Activated CD4-positive, CD25-positive, alpha-beta regulatory T cell treated with anti-CD3 and anti-CD28 coated beads, Interleukin-2, amount 50 U/mL, for 72 hours (primary cell): ENCODE measurements around the gene KRTAP10-8.
A peak's percentile ranks its signal among the peaks of the same experiment; 100 is the strongest.
"Not testable (repeated sequence)": the region's sequence is repeated elsewhere in the genome, so short reads cannot be mapped to it uniquely, and the experiment has no call there.

Source experiments
- DNase-seq: peaks from one replicate; pipeline ENCODE4 v3.0.0; 2021

The KRTAP10-8 gene

DNA sequence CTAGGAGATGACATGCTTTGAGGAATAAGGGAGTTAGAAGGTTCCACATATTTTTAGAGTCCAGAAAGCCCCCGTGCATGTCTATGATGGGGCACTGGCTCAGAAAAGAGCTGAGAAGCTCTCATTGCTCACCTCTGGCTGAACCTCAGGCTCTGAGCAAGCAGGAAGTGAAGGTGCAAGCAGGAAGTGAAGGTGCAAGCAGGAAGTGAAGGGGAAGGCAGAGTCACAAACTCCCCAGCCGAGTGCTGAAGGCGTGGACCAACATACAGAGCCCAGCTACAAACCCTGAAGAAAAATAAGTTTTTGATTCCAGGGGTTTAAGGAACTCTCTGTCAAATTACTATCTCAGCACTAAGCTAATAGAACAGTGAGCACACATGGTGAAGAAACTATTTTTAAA lies 7.0 kb downstream of the KRTAP10-8 start:
- DNase-seq = peak; percentile 50

DNA sequence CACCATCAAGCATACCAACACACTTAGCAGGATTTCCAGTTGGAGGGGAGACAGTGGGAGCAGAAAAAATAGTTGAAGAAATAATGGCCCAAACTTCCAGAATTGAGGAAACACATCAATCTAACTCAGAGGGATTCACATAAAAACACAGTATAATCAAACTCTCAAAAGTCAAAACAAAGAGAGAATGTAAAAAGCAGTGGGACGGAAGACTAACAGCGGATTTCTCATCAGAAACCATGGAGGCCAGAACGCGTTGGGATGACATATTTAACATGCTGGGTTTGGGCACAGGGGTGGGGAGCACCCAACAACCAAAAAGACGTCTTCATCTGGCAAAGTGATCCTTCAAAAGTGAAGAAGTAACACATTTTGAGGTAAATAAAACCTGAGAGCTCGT lies 8.0 kb downstream of the KRTAP10-8 start:
- no peak for DNase-seq

DNA sequence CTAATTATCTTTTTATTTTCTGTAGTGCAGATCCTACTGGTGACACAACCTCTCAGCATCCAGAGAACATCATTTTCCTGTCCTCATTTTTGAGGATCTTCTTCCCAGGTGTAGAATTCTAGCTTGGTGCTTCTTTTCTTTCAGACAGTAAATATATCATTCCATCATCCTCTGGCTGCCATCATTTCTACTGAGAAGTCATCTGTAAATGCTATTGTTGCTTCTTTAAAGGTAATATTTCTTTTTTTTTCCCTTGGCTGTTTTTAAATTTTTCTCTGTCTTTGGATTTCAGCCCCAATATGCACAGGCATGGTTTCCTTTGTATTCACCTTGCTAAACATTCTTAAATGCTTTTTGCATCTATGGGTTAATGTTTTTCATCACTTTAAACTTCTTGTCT lies 11.7 kb downstream of the KRTAP10-8 start:
- DNase-seq = no peak

DNA sequence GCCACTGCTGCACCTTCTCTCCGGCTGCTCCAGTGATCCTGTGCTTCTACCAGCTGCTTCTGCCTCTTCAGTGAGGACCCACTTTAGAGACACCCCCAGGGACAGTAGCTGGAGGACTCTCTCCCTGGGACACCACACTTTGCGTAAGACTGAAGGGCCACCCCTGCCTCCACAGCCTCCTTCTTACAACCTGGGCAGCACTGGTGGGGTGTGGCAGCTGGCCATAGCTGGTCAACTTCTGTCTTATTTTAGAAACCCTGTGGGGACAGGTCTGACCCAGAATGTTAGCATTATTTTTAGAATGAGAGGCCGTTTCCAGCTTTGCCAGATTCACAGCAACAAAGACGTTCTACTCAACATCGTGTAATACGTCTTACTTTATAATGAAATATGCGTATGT lies 13.9 kb downstream of the KRTAP10-8 start:
- no peak for DNase-seq

DNA sequence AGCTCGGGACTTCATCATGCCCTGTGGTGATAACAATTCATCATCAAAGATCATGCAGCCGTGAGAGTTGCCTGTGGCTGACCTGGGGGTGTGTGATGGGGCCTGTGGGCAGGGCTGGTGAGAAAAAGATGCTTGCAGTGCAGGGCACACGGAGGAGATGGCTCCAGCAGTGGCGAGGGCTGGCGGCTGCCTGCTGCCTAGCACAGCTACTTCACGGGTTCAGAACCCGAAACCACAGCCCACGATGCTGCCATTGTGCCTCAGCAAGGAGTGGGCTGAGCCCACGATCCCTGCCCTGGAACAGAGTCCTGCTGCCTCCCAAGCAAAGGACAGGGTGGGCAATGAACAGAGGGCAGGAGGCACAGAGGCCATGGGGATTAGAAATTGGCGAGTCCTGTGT lies 14.4 kb downstream of the KRTAP10-8 start:
- no peak for DNase-seq

DNA sequence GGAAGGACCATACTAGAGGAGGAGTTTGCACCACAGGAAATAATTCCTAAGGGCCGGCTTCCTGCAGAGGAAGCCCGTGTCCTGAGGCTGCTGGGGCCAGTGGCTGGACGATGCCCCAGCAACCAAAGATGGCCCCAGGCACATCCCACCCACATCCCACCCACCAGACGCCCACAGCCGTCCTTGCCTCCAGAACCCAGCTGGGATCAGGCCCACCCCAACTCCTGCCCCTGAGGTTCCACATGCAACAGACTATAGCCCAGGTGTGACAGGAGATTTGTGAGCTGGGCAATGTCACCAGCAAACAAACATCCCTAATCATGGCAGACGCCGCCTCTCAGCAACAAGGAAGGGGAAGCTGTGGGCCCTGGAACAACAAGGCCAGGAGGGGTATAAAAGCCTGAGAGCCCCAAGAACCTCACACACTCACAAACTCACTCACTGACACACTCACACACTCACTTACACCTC lies 14.8 kb downstream of the KRTAP10-8 start, which contains the start of gene KRTAP10-9:
Gene KRTAP10-9 (plus strand): TSS at position 421 of the 471 bp plus-strand sequence. CDS start 79 bp downstream, outside the sequence.
- DNase-seq = no peak

DNA sequence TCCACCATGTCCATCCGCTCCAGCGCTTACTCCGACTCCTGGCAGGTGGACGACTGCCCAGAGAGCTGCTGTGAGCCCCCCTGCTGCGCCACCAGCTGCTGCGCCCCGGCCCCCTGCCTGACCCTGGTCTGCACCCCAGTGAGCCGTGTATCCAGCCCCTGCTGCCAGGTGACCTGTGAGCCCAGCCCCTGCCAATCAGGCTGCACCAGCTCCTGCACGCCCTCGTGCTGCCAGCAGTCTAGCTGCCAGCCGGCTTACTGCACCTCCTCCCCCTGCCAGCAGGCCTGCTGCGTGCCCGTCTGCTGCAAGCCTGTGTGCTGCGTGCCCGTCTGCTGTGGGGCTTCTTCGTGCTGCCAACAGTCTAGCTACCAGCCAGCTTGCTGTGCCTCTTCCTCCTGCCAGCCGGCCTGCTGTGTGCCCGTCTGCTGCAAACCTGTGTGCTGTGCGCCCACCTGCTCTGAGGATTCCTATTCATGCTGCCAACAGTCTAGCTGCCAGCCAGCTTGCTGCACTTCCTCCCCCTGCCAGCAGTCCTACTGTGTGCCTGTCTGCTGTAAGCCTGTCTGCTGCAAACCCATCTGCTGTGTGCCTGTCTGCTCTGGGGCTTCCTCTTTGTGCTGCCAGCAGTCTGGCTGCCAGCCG lies 15.4 kb downstream of the KRTAP10-8 start:
- peak; percentile 19 for DNase-seq

DNA sequence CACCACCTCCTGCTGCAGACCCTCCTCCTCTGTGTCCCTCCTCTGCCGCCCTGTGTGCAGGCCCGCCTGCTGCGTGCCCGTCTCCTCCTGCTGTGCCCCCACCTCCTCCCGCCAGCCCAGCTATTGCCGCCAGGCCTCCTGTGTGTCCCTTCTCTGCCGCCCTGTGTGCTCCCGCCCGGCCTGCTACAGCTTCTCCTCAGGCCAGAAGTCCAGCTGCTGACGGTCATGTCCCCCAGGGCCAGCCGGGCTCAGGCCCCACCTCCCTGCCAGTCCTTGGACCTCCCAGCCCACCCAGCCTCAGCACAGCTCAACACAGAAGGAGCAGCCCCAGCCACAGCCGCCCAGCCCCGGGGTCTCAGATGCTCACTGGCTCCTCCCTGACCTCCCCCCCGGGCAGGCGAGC lies 16.0 kb downstream of the KRTAP10-8 start:
- not testable (repeated sequence) for DNase-seq

DNA sequence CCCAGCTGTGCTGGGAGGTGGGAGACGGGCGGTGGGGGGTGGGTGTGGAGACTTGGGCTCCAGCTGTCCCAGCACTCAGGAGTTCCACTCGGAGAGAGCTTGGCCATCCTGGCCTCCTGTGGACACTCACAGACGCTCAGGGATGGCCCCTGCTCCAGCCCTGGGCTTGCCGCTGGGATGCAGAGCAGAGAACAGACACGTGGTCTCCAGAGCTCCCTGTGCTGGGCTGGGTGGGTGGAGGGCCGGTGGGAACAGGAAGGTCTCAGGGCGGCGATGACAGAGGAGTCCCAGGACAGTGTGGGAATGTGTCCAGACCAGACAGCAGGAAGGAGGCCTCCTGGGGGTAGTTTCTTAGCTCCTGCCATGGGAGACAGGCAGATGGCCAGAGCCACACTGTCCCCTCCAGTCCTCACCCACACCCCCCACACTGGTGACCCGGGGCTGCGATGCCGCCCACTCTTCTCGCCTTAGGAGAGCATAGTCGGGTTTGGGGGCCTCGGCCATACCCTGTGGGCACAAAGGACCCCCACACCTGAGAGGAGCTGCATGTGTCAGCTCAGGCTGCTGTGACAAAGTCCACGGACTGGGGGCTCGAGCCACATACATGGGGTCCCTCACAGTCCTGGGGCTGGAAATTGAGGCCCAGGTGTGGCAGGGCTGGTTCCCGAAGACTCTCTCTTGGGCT lies 17.0 kb downstream of the KRTAP10-8 start:
- DNase-seq = no peak

DNA sequence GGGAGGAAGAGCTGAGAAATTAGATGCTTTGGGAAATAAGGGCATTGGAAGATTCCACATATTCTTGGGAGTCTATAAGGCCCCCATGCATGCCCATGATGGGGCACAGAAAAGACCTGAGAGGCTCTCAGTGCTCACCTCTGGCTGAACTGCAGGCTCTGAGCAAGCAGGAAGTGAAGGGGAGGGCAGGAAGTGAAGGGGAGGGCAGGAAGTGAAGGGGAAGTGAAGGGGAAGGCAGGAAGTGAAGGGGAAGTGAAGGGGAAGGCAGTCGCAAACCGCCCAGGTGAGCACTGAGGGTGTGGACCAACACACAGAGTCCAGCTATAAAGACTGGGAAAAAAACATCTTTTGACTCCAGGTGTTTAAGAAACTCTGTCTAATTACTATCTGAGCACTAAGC lies 18.6 kb downstream of the KRTAP10-8 start:
- DNase-seq = no peak

DNA sequence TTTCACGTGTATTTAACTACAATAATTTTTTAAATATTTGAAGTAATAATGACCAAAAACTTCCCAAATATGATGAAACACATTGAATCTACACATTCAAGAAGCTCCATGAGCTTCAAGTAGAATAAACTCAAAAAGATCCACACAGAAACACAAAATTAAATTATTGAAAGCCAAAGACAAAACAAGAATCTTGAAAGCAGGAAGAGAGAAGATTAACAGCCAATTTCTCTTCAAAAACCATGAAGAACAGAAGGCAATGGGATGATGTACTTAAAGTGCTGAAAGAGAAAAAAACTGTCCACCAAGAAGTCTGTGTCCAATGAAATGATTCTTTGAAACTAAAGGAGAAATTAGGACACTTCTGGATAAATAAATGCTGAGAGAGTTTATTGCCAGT lies 20.2 kb downstream of the KRTAP10-8 start:
- DNase-seq = no peak

DNA sequence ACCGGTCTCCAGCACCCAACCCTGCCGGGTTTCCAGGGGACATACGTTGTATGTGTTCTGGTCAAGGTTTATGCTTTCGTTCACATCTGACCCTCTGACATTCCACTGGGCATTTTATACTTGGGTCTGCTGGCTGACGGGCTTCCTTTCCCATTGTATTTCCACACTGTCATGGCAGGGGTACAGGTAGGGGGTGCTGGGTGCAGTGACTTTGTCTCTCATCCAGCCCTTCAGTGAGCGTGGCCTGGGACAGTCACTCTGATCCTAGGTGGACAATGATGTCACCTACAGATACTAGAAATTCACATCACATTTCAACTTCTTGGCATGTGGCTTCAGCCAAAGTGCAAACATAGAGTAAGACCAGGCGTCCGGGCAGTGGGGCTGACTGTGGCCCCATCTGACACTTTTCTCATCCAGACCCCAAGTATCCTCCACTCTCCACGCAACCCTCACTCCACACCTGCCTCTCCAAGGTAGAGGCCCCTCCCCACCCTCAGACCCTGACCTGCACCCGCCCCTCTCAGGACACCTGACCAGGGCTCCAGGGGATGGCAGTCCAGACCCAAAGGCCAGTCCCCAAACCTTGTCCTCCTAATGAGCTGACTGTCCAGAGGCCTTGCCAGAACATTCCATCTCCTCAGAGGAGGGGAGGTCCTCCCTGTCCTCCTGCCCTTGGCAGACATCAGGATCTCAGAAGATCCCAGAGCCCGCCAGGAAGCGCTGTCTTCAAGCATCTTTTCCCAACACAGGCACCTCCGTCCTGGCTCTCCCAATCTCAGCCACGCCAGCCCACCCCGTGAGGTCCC lies 24.5 kb downstream of the KRTAP10-8 start:
- DNase-seq = no peak

DNA sequence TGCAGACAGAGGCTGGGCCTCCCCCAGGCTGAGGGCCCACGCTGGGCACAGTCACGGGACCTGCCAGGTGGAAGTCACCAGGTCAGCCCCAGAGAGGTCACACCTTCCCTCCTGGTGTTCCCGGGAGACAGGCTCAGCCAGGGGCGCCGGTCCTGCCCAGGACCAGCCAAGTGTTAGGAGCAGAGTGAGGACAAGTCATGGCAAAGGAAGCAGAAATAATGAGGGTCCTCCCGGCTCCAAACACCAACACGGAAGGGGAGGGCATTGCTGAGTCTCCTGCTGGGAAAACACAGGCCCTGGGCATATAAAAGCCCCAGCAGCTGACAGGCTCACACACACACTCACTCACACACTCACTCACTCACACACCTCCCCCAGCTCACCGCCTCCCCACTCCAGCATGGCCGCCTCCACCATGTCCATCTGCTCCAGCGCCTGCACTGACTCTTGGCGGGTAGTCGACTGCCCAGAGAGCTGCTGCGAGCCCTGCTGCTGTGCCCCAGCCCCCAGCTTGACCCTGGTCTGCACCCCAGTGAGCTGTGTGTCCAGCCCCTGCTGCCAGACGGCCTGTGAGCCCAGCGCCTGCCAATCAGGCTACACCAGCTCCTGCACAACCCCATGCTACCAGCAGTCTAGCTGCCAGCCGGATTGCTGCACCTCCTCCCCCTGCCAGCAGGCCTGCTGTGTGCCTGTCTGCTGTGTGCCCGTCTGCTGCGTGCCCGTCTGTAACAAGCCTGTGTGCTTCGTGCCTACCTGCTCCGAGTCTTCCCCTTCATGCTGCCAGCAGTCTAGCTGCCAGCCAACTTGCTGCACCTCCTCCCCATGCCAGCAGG lies 25.4 kb downstream of the KRTAP10-8 start, which contains the start of gene KRTAP10-10:
Gene KRTAP10-10 (plus strand): TSS at position 339 of the 833 bp plus-strand sequence. CDS start 62 bp downstream, at position 401.
- no peak for DNase-seq

DNA sequence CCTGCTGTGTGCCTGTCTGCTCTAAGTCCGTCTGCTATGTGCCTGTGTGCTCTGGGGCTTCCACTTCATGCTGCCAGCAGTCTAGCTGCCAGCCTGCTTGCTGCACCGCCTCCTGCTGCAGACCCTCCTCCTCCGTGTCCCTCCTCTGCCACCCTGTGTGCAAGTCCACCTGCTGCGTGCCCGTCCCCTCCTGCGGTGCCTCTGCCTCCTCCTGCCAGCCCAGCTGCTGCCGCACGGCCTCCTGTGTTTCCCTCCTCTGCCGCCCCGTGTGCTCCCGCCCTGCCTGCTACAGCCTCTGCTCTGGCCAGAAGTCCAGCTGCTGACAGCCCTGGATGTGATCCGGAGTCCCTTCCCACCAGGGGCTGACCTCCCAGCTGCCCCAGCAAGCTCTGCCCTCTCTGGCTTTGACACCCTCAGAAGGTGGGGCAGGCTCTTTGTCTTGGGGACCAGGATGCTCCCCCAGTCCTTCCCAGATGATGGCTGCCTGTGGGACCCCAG lies 26.0 kb downstream of the KRTAP10-8 start:
- DNase-seq = peak; percentile 20

DNA sequence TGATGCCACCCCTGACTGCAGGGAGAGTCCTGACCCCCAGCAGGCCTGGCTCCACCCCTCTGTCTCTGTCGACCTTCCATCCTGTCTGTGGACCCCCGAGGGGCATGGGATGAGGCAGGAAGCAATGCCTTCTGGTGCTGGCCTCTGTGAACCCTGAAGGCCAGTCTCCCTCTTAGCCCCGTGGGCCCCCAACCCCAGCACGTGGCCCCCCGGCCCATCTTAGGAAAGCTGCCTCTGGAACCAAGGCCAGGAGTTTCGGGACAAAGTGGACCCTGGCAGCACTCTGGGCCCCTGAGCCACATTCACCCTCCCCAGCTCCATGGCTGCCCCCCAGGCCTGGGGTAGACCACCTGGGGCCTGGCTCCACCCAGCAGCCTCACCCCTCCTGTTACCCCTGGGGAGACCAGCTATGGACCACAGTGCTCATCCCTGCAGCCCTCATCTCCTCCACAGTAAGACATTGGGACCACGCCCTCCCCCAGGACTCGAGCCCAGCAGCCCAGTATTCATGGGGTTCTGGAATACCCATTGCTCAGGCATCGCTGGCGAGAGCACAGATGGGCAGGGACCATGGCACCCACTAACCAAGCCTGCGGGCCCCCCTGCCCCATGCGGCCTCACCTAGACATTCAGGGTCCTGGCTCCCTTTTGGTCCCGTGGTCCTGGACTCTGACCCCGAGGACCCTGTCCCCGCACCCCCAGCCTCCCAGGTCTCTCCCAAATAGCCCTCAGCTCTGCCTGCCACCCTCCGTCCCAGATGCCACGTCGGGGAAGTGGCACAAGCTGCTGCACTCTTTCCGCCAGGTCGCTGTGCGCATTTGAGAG lies 26.8 kb downstream of the KRTAP10-8 start:
- DNase-seq = not testable (repeated sequence)

DNA sequence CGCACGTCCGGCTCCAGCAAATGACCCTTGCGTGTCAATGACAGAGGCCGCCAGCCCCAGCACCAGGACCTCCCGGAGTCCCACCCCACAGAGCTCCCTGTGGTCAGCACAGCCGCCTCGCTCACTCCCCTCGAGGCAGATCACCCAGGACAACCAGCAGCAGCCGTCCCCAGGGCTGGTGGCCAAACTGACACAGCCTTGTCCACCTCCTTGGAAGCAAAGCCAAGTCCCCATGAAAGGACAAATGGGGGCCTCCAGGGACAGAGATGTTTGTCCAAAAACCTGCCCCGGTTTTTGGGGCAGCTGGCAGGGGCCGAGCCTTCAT lies 27.4 kb downstream of the KRTAP10-8 start:
- no peak for DNase-seq

DNA sequence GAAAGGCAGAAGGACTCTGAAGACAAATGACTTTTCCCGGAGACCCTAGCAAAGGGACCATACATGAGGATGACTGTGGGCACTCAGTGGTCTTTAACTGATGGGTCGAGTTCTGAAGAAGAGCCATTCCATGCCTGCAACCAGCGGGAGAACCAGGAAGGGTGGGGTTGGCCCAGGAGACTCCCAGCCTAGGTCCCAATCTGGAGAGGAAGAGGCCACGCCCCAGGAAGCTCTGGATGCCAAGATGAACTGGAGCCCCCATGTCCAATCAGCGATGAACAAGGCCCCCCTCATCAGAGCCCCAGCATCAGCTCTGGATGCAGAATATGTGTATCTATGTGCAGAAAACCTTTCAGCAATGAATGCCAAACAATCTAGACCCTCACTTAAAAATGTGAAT lies 28.9 kb downstream of the KRTAP10-8 start:
- no peak for DNase-seq

DNA sequence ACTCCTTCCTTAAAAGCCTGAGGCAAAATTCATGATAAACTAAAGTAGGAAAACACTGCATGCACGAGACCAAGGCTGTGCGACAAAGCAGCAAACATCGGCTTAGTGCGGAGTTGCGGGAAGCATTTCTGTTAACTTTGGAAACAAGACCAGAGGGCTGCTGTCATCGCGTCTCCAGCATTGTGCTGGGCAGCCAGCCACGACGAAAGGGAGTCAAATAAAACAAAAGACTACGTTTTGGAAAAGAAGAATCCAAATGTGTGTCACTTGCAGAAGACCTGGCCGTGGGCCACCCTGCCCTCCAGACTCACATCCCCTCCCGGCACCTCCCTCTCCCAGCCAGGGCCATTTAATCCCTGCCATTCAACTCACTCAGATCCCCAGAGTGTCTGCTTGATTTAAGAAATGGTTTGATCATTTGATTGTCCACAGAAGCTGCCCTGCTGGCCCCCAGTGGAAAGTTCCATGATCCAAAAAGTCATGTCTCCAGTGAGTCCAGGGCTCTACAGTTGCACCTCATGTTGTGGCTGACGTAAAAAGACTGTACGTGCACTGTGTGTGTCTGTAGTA lies 31.9 kb downstream of the KRTAP10-8 start:
- no peak for DNase-seq

DNA sequence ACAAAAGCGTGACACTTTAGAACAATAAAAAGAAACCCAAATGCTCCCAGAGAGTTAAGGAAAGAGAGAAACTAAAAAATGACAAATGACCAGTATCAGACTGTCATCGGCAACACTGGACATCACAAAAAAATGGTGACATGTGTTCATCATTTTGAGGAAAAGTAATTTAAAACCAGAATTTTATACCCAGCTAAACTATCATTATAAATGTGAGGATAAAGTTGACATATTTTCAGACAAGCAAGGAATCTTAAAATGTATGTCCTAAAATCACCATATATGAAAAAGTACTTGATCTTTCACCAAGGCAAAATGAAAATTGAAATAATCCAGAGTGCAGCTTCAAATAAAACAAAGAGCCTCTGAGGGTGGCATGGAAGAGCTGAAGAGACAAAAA lies 33.0 kb downstream of the KRTAP10-8 start:
- no peak for DNase-seq

DNA sequence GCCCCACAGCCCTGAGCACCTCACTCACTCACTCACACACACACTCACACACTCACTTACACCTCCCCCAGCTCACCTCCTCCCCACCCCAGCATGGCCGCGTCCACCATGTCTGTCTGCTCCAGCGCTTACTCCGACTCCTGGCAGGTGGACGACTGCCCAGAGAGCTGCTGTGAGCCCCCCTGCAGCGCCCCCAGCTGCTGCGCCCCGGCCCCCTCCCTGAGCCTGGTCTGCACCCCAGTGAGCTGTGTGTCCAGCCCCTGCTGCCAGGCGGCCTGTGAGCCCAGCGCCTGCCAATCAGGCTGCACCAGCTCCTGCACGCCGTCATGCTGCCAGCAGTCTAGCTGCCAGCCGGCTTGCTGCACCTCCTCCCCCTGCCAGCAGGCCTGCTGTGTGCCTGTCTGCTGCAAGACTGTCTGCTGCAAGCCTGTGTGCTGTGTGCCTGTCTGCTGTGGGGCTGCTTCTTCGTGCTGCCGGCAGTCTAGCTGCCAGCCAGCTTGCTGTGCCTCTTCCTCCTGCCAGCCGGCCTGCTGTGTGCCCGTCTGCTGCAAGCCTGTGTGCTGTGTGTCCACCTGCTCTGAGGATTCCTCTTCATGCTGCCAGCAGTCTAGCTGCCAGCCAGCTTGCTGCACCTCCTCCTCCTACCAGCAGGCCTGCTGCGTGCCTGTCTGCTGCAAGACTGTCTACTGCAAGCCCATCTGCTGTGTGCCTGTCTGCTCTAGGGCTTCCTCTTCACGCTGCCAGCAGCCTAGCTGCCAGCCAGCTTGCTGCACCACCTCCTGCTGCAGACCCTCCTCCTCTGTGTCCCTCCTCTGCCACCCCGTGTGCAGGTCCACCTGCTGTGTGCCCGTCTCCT lies 34.7 kb downstream of the KRTAP10-8 start, which contains the start of gene KRTAP10-11:
Gene KRTAP10-11 (plus strand): TSS at position 49 of the 856 bp plus-strand sequence. CDS start 45 bp downstream, at position 94.
- DNase-seq = not testable (repeated sequence)
